Mesothelial cell of epicardium (in vitro differentiated cells): ENCODE data around the gene ZNF135. TPM values are rescaled to one million over a fixed set of nuclear protein-coding genes. Genes with fewer than 3 reads are reported as not detected.

Experiments used
- DNase-seq, 2 experiments: peaks; one replicate each; pipeline ENCODE4 v3.0.0; 2021; ENCODE audit warnings: low spot score in 2 of 2; ENCODE audit not compliant: unreplicated experiment in 2 of 2
- H3K27ac Mint-ChIP-seq: 2 replicates; pipeline ENCODE4 v1.8.0; 2021; ENCODE audit warnings: mixed read lengths
- H3K27me3 Mint-ChIP-seq: 2 replicates; pipeline ENCODE4 v1.8.0; 2021; ENCODE audit warnings: low read depth, mixed read lengths
- H3K36me3 Mint-ChIP-seq: 2 replicates; pipeline ENCODE4 v1.8.0; 2021; ENCODE audit warnings: mixed read lengths
- H3K4me1 Mint-ChIP-seq: 2 replicates; pipeline ENCODE4 v1.8.0; 2021; ENCODE audit warnings: mixed read lengths
- H3K4me3 Mint-ChIP-seq: 2 replicates; pipeline ENCODE4 v1.8.0; 2021; ENCODE audit warnings: mild to moderate bottlenecking, moderate library complexity, mixed read lengths
- H3K9me3 Mint-ChIP-seq: 2 replicates; pipeline ENCODE4 v1.8.0; 2021; ENCODE audit warnings: mixed read lengths
- total RNA-seq: library from RNA; stranded (reverse); gene quantifications from 3 replicates; pipeline ENCODE4 v1.2.1, GENCODE V29; 2021
- TF ChIP-seq, protein P1 (sequence below): fragments of 200-600 bp; sonication (generic); IDR thresholded peaks from one replicate; pipeline ENCODE4 v1.5.0; 2021; ENCODE audit warnings: antibody characterized with exemption; ENCODE audit not compliant: unreplicated experiment

ZNF135 gene
- total RNA-seq, 1 donor from 2014 or later: 12.5 TPM

DNA sequence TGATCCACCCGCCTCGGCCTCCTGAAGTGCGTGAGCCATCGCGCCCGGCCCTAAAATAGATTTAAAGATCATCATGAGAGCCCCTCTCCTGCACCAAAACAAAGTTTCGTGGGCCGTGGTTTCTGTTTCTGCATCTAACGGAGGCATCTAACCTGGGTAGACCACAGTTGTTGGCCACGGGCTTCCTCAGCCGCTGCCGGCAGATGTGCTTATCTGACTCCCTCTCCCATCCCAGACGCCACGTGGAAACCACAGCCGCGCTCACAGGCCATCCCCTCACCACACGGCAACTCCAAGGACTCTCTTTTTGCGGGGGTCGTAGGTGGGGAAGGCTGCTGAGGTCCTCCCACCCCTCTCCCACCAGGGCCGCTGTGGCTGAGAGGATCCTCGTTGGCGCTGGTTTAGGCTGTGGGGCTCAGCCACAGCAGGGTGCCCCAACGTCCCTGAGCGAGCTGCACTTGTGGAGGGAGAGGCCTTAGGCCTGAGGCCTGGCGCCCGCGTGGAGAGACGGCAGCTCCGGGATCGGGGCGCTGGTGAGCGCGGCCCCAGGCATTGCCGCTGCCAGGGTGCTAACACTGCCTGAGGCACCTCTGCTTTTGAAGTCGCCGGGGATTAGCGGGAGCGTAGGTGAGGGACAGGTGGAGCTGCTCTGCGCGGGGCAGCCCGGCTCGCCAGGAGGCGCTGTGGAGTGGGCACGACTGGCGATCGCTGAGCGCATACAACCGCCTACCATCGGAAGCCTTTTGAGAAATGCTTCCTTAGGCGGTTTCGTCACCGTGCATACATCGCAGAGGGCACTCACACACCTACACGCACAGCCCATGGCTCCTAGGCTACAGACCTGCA lies 16.4 kb upstream of the ZNF135 start:
- Mint-ChIP-seq H3K36me3 (peaks cover 2% of the 10 kb centered on the region), H3K4me3 (no peak overlapping the region), H3K27ac (no peak overlapping the region), H3K4me1 (peaks cover 2% of the 10 kb centered on the region), H3K27me3 (peaks cover 2% of the 10 kb centered on the region), H3K9me3 (peaks cover 35% of the 10 kb centered on the region)
- TF ChIP-seq, protein P1, sequence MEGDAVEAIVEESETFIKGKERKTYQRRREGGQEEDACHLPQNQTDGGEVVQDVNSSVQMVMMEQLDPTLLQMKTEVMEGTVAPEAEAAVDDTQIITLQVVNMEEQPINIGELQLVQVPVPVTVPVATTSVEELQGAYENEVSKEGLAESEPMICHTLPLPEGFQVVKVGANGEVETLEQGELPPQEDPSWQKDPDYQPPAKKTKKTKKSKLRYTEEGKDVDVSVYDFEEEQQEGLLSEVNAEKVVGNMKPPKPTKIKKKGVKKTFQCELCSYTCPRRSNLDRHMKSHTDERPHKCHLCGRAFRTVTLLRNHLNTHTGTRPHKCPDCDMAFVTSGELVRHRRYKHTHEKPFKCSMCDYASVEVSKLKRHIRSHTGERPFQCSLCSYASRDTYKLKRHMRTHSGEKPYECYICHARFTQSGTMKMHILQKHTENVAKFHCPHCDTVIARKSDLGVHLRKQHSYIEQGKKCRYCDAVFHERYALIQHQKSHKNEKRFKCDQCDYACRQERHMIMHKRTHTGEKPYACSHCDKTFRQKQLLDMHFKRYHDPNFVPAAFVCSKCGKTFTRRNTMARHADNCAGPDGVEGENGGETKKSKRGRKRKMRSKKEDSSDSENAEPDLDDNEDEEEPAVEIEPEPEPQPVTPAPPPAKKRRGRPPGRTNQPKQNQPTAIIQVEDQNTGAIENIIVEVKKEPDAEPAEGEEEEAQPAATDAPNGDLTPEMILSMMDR: no peak
- no peak for DNase-seq

DNA sequence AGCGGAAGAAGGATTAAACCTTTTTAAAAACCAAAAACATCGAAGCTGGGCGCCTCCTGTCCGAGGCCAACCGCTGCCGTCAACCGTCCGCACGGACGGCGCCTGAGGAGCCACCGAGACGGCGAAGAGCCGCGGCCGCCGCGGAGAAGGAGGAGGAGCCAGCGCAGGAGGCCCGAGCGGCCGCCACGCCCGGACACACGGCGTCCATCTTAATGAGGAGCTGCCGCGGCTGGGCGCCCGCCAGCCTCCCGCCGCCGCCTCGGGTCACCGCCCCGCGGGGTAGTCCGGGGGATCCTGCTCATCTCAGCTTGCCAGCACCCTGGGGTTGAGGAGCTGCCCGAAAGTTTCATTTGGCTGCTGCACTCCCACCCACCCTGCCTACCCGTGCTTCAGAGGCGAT lies 14.7 kb upstream of the ZNF135 start:
- peaks cover 40% of the 10 kb centered on the region for H3K9me3 Mint-ChIP-seq
- H3K27me3 Mint-ChIP-seq: no peaks in the 10 kb centered on the region
- H3K27ac Mint-ChIP-seq: no peak overlapping the region
- peaks cover 2% of the 10 kb centered on the region for H3K36me3 Mint-ChIP-seq
- no peak for DNase-seq
- TF ChIP-seq, protein P1: no peak
- H3K4me3 Mint-ChIP-seq: no peak overlapping the region
- no peaks in the 10 kb centered on the region for H3K4me1 Mint-ChIP-seq

DNA sequence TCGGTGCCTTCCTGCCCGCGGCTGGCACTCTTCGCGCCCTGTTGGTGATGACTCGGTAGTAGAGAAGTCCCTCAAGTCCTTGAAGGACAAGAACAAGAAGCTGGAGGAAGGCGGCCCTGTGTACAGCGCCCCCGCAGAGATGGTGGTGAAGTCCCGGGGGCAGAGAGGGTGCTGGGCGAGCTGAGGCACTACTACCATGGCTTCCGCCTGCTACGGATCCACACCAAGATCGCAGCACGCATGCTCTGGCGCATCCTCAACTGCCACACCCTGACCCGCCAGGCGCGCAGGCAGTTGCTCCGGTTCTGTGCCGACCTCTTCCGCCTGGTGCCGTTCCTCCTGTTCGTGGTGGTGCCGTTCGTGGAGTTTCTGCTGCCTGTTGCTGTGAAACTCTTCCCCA lies 14.2 kb upstream of the ZNF135 start:
- no peak overlapping the region for H3K4me3 Mint-ChIP-seq
- peaks cover 45% of the 10 kb centered on the region for H3K9me3 Mint-ChIP-seq
- no peaks in the 10 kb centered on the region for H3K27me3 Mint-ChIP-seq
- no peaks in the 10 kb centered on the region for H3K4me1 Mint-ChIP-seq
- TF ChIP-seq, protein P1: no peak
- H3K27ac Mint-ChIP-seq: no peak overlapping the region
- peaks cover 2% of the 10 kb centered on the region for H3K36me3 Mint-ChIP-seq
- no peak for DNase-seq

DNA sequence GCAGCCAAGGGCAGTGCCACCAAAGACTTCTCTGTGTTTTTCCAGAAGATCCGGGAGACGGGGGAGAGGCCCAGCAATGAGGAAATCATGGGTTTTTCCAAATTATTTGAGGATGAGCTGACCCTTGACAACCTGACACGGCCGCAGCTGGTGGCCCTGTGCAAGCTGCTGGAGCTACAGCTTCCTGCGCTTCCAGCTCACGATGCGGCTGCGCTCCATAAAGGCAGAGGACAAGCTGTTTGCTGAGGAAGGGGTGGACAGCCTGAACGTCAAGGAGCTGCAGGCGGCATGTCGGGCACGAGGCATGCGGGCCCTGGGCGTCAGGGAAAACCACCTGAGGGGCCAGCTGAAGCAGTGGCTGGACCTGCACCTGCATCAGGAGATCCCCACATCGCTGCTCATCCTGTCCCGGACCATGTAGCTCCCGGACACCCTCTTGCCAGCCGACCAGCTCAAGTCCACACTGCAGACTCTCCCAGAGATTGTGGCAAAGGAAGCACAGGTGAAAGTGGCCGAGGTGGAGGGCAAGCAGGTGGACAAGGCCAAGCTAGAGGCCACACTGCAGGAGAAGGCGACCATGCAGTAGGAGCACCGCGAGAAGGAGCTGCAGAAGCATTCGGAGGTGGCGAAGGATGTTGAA lies 13.6 kb upstream of the ZNF135 start:
- Mint-ChIP-seq H3K4me1 (no peaks in the 10 kb centered on the region), H3K36me3 (peaks cover 2% of the 10 kb centered on the region), H3K27ac (no peak overlapping the region), H3K9me3 (peaks cover 46% of the 10 kb centered on the region), H3K4me3 (no peak overlapping the region), H3K27me3 (no peaks in the 10 kb centered on the region)
- DNase-seq: no peak
- TF ChIP-seq, protein P1: no peak

DNA sequence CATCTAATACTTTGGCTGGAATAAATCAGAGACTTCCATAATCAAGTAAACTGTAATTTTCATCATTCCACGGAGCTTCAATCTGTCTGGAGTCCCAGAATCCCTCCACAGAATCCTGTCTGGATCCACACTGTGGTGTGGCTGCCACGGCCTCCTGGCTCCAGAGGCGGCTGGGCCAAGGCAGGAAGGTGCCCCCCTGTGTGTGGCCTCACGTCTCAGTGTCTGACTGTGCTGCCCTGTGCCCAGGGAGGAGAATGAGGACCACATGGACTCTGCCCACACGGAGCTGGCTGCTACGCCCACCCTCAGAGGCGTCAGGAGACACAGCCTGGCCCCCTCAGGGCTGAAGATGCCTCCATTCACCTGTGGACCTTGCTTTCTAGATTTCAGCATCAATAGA lies 12.2 kb upstream of the ZNF135 start:
- H3K9me3 Mint-ChIP-seq: peaks cover 46% of the 10 kb centered on the region
- H3K36me3 Mint-ChIP-seq: peaks cover 3% of the 10 kb centered on the region
- no peak overlapping the region for H3K4me3 Mint-ChIP-seq
- no peak for DNase-seq
- H3K27ac Mint-ChIP-seq: no peak overlapping the region
- TF ChIP-seq, protein P1: no peak
- H3K27me3 Mint-ChIP-seq: no peaks in the 10 kb centered on the region
- H3K4me1 Mint-ChIP-seq: no peaks in the 10 kb centered on the region
